Fibroblast of pulmonary artery (primary cell): Measurements from ENCODE around the gene MON2.

ENCODE experiments used
- DNase-seq: peaks from one replicate; pipeline ENCODE4 v3.0.0-alpha.2; 2010; ENCODE audit warnings: low read depth
- H3K4me3 ChIP-seq: replicated peaks from 2 replicates; pipeline ENCODE4 v1.5.1; 2011; ENCODE audit warnings: low read depth, mild to moderate bottlenecking, control low read depth, low read length, moderate library complexity
- CTCF ChIP-seq: IDR thresholded peaks from 2 replicates; pipeline ENCODE4 v1.5.1; 2011; ENCODE audit warnings: mild to moderate bottlenecking, control low read depth, low read length, inconsistent platforms; ENCODE audit errors: missing control alignments

The MON2 gene

GRCh38 chr12:62601765-62602164 is 135.1 kb downstream of the MON2 start:
- no peak for TF ChIP-seq CTCF
- H3K4me3 ChIP-seq: peak overlapping the region; percentile 87
- no peak for DNase-seq

- H3K4me3 ChIP-seq: peak overlapping the region; percentile 87
- peak; percentile 91 for DNase-seq
- TF ChIP-seq CTCF: no peak
Measured at GRCh38 chr12:62602255-62603060, 135.8 kb downstream of the MON2 start.

GRCh38 chr12:62603061-62603810 is 136.6 kb downstream of the MON2 start:
- peak overlapping the region; percentile 87 for H3K4me3 ChIP-seq
- DNase-seq: peak; percentile 90
- peak; percentile 45 for TF ChIP-seq CTCF

GRCh38 chr12:62603811-62604098 is 137.1 kb downstream of the MON2 start:
- H3K4me3 ChIP-seq: peak overlapping the region; percentile 87
- TF ChIP-seq CTCF: no peak
- no peak for DNase-seq

GRCh38 chr12:62604373-62604772 is 137.7 kb downstream of the MON2 start:
- no peak for TF ChIP-seq CTCF
- DNase-seq: no peak
- H3K4me3 ChIP-seq: peak overlapping the region; percentile 87

- peak; percentile 31 for DNase-seq
- no peak for TF ChIP-seq CTCF
- H3K4me3 ChIP-seq: peak overlapping the region; percentile 87
Measured at GRCh38 chr12:62604871-62605270, 138.2 kb downstream of the MON2 start.
